Vagina (tissue), 2 donors: ENCODE results near the gene HDAC11.

ENCODE experiments used
- POLR2A ChIP-seq, 2 donors: fragments of 450-650 bp; IDR thresholded peaks; one replicate each; pipeline ENCODE4 v1.6.1; 2017; ENCODE audit warnings: antibody characterized with exemption in 2 of 2, mild to moderate bottlenecking in 2 of 2, moderate library complexity in 2 of 2
- POLR2AphosphoS5 ChIP-seq, 2 donors: sonication (generic); formaldehyde crosslinking; IDR thresholded peaks; one replicate each; pipeline ENCODE4 v1.9.0; 2017; ENCODE audit warnings: antibody characterized with exemption in 2 of 2, mild to moderate bottlenecking in 2 of 2, low read depth in 1 of 2; ENCODE audit not compliant: insufficient read depth in 1 of 2
- TF ChIP-seq, protein P1 (sequence below), 3 experiments: fragments of 450-650 bp in 2 of 3; fragments of 200-600 bp in 1 of 3; sonication (generic) in 1 of 3; IDR thresholded peaks; one replicate each; pipeline ENCODE4 v1.5.1; 2017 to 2019; ENCODE audit warnings: antibody characterized with exemption in 3 of 3, mild to moderate bottlenecking in 2 of 3, moderate library complexity in 2 of 3

DNA sequence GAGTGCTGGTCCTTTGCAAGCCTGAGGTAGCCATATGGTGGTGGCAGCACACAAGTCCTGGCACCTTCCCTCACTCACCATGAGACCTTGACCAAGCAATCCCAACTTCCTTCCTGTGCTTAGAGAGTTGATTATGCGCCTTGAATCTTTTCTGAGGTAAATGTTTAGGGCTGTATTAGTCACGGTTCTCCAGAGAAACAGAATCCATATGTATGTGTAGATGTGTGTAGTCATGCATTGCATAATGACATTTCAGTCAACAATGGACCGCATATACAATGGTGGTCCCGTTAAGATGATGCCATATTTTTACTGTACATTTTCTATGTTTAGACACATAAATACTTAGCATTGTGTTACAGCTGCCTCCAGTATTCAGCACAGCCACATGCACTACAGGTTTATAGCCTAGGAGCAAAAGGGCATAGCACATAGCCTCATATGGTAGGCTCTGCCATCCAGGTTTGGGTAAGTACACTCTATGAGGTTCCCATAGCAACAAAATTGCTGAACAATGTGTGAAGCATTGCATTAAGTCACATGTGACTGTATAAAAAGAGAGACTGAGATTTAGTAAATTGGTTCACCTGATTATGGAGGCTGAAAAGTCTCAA lies 39.8 kb upstream of the HDAC11 start:
- TF ChIP-seq, protein P1, sequence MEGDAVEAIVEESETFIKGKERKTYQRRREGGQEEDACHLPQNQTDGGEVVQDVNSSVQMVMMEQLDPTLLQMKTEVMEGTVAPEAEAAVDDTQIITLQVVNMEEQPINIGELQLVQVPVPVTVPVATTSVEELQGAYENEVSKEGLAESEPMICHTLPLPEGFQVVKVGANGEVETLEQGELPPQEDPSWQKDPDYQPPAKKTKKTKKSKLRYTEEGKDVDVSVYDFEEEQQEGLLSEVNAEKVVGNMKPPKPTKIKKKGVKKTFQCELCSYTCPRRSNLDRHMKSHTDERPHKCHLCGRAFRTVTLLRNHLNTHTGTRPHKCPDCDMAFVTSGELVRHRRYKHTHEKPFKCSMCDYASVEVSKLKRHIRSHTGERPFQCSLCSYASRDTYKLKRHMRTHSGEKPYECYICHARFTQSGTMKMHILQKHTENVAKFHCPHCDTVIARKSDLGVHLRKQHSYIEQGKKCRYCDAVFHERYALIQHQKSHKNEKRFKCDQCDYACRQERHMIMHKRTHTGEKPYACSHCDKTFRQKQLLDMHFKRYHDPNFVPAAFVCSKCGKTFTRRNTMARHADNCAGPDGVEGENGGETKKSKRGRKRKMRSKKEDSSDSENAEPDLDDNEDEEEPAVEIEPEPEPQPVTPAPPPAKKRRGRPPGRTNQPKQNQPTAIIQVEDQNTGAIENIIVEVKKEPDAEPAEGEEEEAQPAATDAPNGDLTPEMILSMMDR (IDR thresholded peaks at IDR 0.05) = no peak
- no peak for TF ChIP-seq POLR2A (IDR thresholded peaks at IDR 0.05)
- TF ChIP-seq POLR2AphosphoS5 (IDR thresholded peaks at IDR 0.05; ENCODE audit: insufficient read depth in 1 of 2, low read depth in 1 of 2) = no peak
